ENCODE measurements around the gene LDHB.
"Not testable (repeated sequence)": the region's sequence is repeated elsewhere in the genome, so short reads cannot be mapped to it uniquely, and the experiment has no call there.

LDHB gene

DNA sequence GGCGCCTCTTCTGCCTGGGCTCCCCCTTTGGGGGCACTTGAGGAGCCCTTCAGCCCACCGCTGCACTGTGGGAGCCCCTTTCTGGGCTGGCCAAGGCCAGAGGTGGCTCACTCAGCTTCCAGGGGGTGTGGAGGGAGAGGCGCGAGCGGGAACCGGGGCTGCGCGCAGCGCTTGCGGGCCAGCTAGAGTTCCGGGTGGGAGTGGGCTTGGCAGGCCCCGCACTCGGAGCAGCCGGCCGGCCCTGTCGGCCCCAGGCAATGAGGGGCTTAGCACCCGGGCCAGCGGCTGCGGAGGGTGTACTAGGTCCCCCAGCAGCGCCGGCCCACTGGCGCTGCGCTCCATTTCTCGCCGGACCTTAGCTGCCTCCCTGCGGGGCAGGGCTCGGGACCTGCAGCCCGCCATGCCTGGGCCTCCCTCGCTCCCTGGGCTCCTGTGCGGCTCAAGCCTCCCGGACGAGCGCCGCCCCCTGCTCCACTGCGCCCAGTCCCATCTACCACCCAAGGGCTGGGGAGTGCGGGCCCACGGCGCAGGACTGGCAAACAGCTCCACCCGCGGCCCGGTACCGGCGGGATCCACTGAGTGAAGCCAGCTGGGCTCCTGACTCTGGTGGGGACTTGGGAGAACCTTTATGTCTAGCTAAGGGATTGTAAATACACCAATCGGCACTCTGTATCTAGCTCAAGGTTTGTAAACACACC lies 3.9 kb upstream of the LDHB start:
- not testable (repeated sequence) for DNase-seq

DNA sequence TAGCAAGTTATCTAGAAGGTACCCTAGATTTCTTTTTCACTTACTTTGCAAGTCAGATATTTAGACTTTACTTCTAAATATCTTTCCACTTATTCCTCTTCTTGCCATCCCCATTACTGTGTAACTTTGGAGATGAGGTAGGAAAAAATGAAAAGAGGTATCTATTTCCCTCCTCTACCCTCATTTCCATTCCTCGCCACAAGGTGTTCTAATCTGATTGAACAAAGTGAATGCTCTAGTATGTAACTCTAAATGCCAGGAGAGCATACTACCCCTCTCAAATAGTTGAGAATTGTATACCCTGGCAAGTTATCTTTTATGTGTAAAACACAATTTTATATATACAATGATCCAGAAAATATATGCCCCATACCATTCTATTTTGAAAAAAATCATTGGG lies 1.7 kb upstream of the LDHB start:
- DNase-seq = no peak

DNA sequence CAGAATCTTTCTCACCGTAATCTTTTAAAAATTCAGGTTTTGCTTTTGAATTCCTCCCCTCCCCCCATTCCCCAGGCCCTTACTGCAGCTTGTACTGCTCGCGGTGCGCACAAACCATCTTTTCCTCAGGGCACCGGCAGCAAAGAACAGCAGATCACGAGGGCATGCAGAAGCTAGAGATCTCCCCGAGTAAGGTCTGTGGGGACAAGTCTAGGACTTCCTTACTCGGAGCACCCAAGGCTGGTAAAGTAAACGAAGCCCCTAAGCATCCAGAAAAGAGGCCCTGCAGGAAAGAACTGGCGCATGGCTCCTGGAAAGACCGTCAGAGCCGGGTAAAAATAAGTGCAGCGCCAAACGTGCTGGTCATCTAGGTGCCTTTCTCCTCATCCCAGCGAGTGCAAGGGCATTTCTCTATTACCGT lies 727 bp downstream of the LDHB start:
- no peak for DNase-seq

DNA sequence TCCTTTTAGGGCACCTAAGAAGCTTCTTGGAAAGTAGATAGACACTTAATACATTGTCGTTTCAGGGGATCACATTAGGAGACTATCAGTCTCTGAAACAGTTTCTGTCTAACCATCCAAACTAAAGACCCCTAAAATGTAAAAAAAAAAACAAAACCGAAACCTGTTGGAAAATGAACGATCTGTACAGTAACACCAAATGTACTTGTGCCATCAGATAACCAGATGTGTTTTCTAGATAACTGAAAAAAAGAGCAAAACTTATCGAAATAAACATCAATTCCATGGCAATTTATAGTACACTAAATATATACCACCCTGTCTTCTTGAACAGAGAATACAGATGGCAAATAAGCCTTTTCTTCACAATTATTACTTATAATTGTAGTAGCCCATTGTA lies 2.1 kb downstream of the LDHB start:
- DNase-seq = no peak

DNA sequence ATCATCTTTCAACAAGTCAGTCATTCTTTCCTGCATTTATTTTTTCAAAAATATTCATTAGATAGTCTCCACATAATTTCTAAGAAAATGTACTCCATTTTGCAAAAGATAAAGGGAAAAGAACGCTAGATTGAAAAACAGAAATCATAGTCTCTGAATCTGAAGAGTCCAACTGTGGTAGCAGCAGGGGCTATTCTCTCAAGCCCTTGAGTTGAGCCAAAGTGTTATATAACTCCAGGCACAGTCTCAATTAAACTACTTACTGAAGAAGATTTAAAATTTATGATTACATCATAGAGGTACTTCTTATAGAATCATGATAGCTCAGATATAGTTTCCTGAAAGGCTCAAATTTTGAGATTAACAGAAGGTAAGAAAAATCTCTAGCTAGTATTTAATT lies 5.8 kb downstream of the LDHB start:
- no peak for DNase-seq

DNA sequence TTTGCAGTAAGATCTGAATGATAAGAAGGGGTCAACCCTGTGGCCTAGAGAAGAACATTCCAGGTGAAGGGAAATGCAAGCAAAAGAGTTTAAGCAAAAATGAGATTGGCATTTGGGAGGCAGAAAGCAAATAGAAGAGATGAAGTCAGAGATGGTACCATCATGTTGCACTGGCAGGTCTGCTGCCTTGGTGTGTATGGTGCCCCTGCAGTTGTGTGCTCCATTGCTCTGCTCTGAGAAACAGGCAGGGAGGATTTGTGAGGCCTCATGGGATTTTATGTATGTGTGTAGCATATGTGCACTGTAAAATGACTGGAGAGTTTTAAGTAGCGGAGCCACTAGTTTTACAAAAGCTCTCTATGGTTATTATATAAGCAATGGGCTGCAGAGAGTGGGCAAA lies 6.6 kb downstream of the LDHB start:
- DNase-seq = no peak

DNA sequence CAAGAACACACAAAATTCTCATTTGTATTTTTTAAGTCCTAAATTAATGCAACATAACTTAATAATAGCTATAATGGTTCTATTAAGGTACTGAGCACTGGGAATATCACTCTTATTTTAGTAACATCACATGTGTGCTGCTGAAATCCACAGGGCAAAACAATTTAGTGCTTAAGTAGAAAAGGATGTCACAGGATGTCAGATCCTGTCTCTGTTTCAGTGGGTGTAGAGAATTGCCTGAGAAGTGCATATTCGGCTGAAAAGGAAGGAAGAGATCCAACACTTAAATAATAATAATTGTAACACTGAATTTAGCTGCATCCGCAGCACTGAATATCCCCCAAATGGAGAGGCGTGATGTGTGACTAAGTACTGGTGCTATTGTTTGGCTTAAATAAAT lies 8.6 kb downstream of the LDHB start:
- DNase-seq = no peak

DNA sequence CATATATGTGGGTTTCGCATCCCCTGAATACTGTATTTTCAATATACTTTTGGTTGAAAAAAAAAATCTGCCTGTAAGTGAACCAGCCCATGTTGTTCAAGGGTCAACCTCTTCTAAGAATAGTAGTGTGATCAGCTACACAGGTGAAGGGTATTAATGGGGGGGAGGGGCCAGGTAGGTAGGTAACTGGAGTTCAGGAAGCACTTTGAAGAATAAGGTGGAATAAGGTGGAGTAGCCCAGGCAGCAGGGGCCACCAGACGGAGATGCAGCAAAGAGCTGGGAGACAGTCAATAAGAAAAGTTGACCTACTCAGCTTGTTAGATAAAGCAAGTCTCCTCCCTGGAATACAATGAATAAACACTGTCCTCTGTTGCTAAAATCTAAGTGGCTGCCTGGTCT lies 9.3 kb downstream of the LDHB start:
- DNase-seq = no peak

DNA sequence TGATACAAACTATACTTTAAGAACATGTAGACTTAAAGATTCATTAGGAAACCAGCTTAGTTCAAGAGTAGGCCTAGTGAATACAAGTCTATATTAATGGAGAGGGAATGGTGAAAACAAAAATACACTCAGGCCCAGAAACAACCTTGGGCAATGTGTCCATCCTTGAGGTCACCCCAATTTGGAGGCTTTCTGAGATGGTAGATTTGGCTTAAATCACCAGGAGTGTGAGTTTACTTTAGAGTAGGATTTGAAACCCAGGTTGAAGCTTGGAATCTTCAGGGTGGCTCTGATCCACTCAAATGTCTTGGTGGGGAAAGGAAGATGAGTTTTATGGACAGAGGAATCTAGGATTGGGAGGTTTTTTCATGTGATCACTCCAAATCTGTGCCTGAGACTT lies 10.5 kb downstream of the LDHB start:
- DNase-seq = no peak

DNA sequence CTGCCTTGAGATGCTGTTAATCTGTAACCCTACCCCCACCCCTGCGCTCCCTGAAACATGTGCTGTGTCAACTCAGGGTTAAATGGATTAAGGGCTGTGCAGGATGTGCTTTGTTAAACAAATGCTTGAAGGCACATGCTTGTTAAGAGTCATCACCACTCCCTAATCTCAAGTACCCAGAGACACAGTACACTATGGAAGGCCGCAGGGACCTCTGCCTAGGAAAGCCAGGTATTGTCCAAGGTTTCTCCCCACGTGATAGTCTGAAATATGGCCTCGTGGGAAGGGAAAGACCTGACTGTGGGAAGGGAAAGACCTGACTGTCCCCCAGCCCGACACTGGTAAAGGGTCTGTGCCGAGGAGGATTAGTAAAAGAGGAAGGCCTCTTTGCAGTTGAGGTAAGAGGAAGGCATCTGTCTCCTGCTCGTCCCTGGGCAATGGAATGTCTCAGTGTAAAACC lies 12.6 kb downstream of the LDHB start:
- not testable (repeated sequence) for DNase-seq

DNA sequence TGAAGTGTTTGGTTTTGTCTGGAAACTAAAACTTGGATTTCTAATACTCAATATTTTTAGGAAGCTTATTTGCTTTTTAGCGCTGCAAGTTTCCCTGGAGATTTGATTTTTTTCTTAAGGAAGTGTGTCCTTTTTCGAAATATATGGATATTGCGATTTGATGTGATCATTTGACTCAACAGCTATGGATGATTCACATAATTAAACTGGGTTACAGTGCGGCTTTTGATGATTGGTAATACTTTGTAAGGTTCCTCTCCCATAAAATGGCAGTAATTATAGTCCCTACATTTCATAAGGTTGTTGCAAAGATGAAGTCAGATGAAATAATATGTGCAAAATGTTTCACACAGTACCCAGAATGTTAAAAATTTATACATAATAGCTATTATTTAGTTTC lies 13.1 kb downstream of the LDHB start:
- DNase-seq = no peak

DNA sequence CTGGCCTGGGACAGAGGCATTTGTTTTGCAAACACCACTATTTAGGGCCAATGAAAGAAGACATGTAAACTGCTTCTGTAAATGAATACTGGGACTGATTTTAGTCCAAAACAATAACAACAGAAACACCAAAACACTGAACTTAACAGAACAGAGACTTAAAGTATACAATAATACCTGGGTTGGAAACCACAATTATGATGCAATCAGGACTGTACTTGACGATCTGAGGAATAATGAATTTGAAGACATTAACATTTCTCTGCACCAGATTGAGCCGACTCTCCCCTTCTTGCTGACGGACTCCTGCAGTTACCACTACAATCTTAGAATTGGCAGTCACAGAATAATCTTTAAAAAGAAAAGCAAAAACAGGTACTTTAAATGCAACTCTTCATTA lies 13.9 kb downstream of the LDHB start:
- no peak for DNase-seq

DNA sequence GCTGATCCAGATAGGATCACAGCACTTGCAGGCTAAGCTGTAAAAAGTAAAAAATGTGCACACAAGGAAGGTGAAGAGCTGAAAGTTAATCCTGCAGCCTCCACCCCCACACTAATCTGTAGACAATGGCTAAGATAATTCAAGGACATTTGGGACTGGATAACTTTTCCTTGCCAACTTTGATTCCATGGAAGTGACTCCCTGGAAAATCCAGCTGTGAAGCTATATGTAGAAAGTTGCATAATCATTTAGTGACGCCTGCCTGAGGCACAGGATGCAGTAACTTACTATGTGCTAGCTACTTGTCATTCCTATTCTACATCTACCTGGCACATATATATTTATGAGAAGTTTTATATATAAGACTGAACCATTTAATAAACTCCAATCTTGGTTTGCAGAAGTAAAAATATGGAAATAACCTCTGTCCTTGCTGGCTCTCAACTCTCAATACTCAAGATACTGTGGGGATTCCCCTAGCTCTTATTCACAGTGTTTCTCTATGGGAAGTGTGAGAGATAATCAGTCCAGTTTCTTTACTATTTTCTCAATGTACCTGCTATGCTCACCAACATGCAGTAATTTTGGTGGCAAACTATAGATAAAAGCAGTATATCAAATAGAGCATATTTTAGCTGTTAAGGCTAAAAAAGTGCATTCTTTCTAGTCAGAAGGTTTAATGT lies 14.8 kb downstream of the LDHB start:
- DNase-seq = no peak

DNA sequence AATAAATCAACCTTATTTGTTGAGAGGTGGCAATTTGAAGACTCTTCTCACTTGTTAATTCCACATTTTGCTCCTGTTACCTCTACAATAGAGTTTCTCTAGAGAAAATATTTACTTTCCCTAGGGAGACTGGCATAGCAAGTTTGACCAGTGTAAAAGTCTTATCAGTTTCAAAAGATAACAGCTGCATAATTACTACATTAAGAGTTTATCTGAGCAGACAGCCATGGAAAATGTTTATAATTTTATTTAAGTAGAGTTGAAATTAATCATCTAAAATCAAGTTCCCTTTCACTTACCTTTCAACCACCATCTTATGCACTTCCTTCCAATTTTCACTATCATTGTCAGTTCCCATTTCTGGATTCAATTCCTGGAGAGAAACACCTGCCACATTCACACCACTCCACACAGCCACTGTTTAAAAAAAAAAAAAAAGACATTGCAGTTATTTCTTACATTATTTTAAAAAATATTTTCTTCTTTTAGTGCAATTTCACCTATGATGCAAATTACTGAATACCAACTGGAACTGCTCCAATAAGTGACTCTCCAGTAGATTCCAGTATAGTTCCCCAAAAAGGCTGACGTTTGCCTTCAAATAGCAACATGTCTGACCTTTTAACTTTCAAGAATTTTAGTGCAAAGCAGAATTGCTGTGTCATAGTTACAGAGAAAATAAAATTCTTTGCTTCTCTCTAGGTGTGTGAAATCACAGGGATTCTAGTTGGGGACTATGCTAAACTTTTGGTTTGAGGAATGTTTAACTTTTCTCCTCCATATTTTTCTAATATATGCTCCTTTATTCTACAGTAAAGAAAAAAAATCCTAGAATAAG lies 19.4 kb downstream of the LDHB start:
- DNase-seq = no peak

DNA sequence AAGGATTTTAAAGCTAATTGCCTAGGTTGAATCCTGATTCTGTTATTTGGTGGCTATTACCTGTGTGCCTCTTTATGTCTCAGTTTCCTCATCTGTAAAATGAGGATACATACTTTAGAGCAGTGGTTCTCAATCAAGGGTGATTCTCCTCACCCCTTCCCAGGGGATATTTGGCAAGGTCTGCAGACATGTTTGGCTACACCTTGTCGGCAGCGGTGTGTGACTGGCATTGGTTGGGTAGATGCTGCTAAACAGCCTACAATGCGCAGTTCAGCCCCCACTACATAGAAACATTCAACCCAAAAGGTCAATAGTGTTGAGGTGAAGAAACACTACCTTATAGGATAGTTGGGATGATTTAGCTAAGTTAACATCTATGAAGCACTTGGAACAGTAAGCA lies 23.4 kb downstream of the LDHB start:
- no peak for DNase-seq

DNA sequence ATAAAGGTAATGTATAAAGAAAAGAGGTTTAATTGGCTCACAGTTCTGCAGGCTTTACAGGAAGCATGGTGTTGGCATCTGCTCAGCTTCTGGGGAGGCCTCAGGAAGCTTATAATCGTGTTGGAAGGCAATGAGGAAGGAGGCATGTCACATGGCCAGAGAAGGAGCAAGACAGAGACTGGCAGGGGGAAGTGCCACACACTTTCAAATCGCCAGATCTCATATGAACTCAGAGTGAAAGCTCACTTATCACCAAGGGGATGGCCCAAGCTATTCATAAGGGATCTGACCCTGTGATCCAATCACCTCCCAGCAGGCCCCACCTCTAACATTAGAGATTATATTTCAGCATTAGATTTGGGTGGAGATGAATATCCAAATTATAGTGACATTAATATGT lies 26.3 kb downstream of the LDHB start:
- DNase-seq = no peak

DNA sequence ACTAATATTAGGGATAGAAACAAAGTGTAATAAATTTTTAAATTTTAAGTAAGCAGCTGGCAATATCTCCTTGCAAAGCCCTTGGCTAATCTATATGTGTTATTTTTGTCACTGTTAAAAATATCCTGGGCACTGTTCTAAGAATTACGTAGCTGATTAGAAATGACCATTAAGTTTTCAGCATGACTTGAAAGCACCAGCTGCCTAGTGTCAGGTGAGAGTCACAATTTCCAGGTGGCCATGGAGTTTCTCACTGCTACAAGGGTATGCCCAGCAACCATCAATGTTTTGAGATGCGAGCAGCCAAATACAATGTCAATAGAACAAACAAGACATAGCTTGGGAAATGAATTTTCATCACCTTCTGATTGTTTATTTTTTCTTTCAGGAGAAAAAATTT lies 29.7 kb downstream of the LDHB start:
- no peak for DNase-seq

DNA sequence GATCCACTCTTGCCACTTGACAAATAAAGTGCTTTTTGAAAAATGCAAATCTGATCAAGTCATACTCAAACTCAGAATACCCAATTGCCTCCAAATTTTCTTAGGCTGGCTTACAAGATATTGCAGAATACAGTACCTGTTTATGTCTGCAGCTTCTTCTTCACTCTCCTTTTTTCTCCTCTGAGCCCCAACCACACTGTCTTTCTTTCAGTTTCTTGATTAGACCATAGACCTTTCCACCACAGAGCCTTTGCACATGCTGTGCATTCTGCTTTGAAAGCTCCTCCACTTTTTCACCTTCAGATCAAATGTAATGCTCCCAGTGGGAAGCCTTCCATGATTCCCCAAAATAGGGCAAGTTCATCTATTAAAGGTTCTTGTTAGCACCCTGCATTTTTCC lies 39.1 kb downstream of the LDHB start:
- no peak for DNase-seq

DNA sequence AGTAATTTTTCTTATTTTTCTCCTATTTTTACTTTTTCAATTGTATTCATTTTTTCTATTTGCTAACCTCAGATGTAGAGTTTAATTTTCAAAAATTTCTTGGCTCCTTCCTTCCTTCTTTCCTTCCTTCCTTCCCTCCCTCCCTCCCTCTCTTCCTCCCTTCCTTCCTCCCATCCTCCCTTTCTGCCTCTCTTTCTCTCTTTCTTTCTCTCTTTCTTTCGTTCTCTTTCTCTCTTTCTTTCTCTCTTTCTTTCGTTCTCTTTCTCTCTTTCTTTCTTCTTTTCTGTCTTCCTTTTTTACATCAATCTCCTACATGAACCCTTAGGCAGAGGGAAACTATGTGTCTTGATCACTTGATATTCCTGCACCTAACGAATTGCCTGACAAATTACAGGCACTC lies 40.6 kb downstream of the LDHB start:
- no peak for DNase-seq

DNA sequence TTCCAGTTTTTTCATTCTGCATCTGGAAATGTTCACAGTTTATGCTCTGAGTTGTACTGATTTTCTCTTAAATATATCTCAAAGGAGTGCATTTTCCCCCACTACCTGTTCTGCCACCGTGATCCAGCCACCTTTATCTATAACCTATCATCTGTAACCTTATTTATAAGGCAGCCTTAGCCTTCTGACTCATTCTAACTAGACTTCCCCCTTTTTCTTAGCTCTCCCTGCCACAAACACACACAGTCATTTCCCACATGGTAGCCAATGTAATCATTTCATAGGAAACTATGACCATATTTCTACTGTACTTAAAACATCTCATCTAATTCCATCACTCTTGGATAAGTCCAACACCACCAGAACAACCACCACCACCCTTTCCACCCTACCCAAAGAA lies 42.2 kb downstream of the LDHB start:
- no peak for DNase-seq

DNA sequence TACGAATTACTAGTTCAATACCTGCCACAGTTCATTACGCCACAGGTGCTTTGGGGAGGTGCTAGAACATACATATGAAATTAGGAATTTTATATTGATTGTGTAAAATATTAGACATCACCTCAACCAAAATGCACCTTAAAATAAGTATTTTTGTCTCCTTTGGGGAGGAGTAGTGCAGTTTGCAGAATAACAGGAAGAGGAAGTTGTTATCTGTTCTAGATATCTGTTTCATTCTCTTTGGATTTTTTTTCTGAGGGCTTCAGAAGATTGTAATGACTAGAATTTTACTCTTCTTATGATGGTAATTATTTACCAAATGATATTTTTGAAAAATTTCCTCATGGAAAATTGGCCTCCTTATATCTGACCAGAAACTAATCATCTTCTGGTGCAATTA lies 43.1 kb downstream of the LDHB start:
- no peak for DNase-seq

DNA sequence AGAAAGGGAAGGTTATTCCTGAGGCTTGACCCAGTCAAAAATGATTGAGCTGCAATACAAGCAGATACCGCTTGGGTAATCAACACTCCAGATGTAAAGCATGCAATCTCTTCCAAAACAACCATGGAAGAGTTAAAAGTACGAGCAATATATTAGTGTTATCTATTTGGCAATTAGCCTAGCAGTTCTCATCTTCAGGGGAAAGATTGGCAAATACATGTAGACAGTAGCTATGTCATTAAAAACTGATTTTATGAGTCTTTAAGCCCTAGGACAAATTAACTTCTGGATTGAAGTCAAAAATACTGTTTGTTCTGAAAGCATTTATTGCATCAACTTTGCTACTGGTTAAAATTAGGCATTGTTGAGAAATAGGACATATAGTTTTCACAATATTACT lies 43.7 kb downstream of the LDHB start:
- DNase-seq = no peak

DNA sequence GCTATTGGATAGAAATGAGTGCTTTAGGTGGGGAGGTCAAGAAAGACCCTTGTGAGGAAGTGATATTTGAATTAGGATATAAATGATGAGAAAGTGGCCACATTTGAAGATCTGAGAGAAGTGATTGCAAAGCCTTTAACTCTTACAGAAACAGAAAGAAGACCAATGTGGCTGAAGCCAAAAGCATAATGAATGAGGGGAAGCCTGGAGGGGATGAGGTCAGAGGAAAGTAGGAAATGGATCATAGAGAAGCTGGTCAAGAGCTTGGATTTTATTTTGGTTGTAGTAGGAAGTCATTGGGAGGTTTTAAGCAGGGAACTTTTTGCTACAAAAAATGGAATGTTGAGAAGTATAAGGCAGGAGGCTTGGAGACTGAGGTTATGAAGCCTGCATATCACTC lies 49.4 kb downstream of the LDHB start:
- DNase-seq = no peak

DNA sequence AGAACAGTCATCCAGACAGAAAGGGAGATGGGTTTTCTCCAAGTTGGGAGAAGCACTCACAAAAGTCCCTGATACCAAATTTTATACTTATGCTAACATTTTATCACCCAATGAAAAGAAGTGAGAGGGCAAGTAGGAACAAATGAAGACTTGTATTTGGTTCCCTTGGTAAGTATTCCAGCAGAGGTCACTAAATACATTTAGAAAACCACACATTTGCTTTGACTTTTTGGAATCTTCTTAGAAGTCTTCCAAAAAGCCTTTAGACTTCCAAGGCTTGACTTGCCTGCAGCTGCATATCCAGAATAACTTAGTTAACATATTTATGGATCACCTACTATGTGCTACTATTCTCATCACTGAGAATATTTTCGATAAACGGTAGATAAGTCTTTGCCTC lies 49.9 kb downstream of the LDHB start:
- DNase-seq = no peak
